Measurements from ENCODE around the gene TRAPPC14. TPM values are rescaled to one million over a fixed set of nuclear protein-coding genes. Genes with fewer than 3 reads are reported as not detected.
A peak's percentile ranks its signal among the peaks of the same experiment; 100 is the strongest.

The TRAPPC14 gene
- total and polyA plus RNA-seq, 2 of the 13 experiments (the other 11 are each of a cell fraction or from before 2014, with no cell fraction given) = 4.7 to 9.6 TPM

- TF ChIP-seq ZNF782 (CRISPR knock-in tag; IDR thresholded peaks at IDR 0.05; ENCODE audit: borderline replicate concordance) (no peak), ZBTB25 (CRISPR knock-in tag; IDR thresholded peaks at IDR 0.05) (no peak), AHDC1 (CRISPR knock-in tag; IDR thresholded peaks at IDR 0.05; ENCODE audit: borderline replicate concordance) (no peak; the same call in 1 of the 2 replicates), ZBTB8A (CRISPR knock-in tag; IDR thresholded peaks at IDR 0.05; ENCODE audit: borderline replicate concordance, low read depth) (0 out of 2 replicates have a peak, but pooled peaks have one; percentile 42), ZNF784 (CRISPR knock-in tag; IDR thresholded peaks at IDR 0.05; ENCODE audit: borderline replicate concordance) (0 out of 2 replicates have a peak, but pooled peaks have one; percentile 16), PHF5A (CRISPR knock-in tag; IDR thresholded peaks at IDR 0.05; ENCODE audit: low read depth, unreplicated experiment) (peak; percentile 10), CBFB (CRISPR knock-in tag; IDR thresholded peaks at IDR 0.05) (no peak), ZNF879 (CRISPR knock-in tag; IDR thresholded peaks at IDR 0.05) (0 out of 2 replicates have a peak, but pooled peaks have one; percentile 8)
Observed at GRCh38 chr7:100126931-100127865, 31.3 kb downstream of the TRAPPC14 start, which contains the start of gene MBLAC1 (continued).

Measured in HepG2 (cell line).